ENCODE data around the gene RAB34.

Gene RAB34

DNA sequence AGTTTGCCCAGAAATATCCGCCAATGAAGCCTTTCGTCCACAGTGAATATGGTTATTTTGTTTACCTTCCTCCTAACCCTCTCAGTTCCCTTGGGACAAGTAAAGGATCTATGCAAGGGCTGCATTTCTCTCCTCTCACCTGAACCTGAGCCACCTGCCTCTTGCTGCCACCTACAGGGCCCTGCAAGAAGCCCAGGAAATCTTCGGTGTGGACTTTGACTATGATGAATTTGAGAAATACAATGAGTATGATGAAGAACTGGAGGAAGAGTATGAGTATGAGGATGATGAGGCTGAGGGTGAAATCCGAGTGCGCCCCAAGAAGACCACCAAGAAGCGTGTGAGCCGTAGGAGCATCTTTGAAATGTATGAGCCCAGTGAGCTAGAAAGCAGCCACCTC lies 41.7 kb downstream of the RAB34 start:
- no peak for DNase-seq (ENCODE audit: low read depth in 2 of 2)

- no peak for DNase-seq (ENCODE audit: low read depth in 2 of 2)
Measured at GRCh38 chr17:28675490-28675889, 42.2 kb downstream of the RAB34 start.

- no peak for DNase-seq (ENCODE audit: low read depth in 2 of 2)
Measured at GRCh38 chr17:28669918-28670317, 47.8 kb downstream of the RAB34 start.

GRCh38 chr17:28667870-28668269 lies 49.8 kb downstream of the RAB34 start:
- no peak for DNase-seq (ENCODE audit: low read depth in 2 of 2)

GRCh38 chr17:28665994-28666393 lies 51.7 kb downstream of the RAB34 start:
- DNase-seq (ENCODE audit: low read depth in 2 of 2) = no peak
